Mesodermal cell (in vitro differentiated cells): ENCODE data around the gene CYFIP1.

Source experiments
- H3K27ac ChIP-seq: 2 replicates; pipeline ENCODE4 v1.7.0; 2013; ENCODE audit warnings: mild to moderate bottlenecking, low read depth, low read length, moderate library complexity; ENCODE audit not compliant: severe bottlenecking
- H3K36me3 ChIP-seq: 2 replicates; pipeline ENCODE4 v1.7.1; 2013; ENCODE audit warnings: mild to moderate bottlenecking, low read length, moderate library complexity; ENCODE audit not compliant: control insufficient read depth, insufficient read depth
- H3K4me1 ChIP-seq: one replicate; pipeline ENCODE4 v1.7.1; 2013; ENCODE audit warnings: mild to moderate bottlenecking, low read length; ENCODE audit not compliant: insufficient read depth, control insufficient read depth, poor library complexity, severe bottlenecking
- H3K4me3 ChIP-seq: 2 replicates; pipeline ENCODE4 v1.7.0; 2013; ENCODE audit warnings: low read length, control low read depth, mild to moderate bottlenecking; ENCODE audit not compliant: insufficient read depth, poor library complexity, severe bottlenecking; ENCODE audit errors: extremely low read depth
- H3K9me3 ChIP-seq: 2 replicates; pipeline ENCODE4 v1.7.1; 2013; ENCODE audit warnings: mild to moderate bottlenecking, low read length, moderate library complexity; ENCODE audit not compliant: control insufficient read depth
- WGBS, 2 experiments: methylation state at CpG; one replicate each; pipeline ENCODE4 v1.1.5; 2013; ENCODE audit warnings: missing lambda C conversion rate in 2 of 2; ENCODE audit not compliant: insufficient coverage in 2 of 2; 5-methylcytosine and 5-hydroxymethylcytosine counted together

CYFIP1 gene

GRCh38 chr15:22936577-22937472 lies 43.3 kb downstream of the CYFIP1 start:
- Histone ChIP-seq H3K4me3 (no peak overlapping the region), H3K9me3 (no peaks in the 10 kb centered on the region), H3K27ac (no peak overlapping the region), H3K4me1 (peaks cover 3% of the 10 kb centered on the region), H3K36me3 (peaks cover 85% of the 10 kb centered on the region)
- 96 to 98% methylated on average over 14 to 19 of the region's 23 CpGs for WGBS, 2 experiments

GRCh38 chr15:22933641-22934061 lies 46.5 kb downstream of the CYFIP1 start:
- Histone ChIP-seq H3K9me3 (no peaks in the 10 kb centered on the region), H3K4me3 (no peak overlapping the region), H3K27ac (no peak overlapping the region), H3K4me1 (no peaks in the 10 kb centered on the region), H3K36me3 (peaks cover 77% of the 10 kb centered on the region)
- WGBS, 2 experiments, result 93 to 96% methylated on average over 3 to 4 of the region's 9 CpGs

GRCh38 chr15:22931784-22932536 lies 48.2 kb downstream of the CYFIP1 start:
- 90 to 94% methylated on average over 25 of the region's 28 CpGs for WGBS, 2 experiments
- no peak overlapping the region for H3K27ac ChIP-seq
- no peak overlapping the region for H3K4me3 ChIP-seq
- H3K36me3 ChIP-seq, result peaks cover 64% of the 10 kb centered on the region
- H3K9me3 ChIP-seq, result no peaks in the 10 kb centered on the region
- no peaks in the 10 kb centered on the region for H3K4me1 ChIP-seq

- H3K4me3 ChIP-seq, result no peak overlapping the region
- H3K36me3 ChIP-seq, result peaks cover 56% of the 10 kb centered on the region
- no peaks in the 10 kb centered on the region for H3K4me1 ChIP-seq
- no peak overlapping the region for H3K27ac ChIP-seq
- no peaks in the 10 kb centered on the region for H3K9me3 ChIP-seq
- 83 to 99% methylated on average over 5 of the region's 10 CpGs for WGBS, 2 experiments
These were observed 49.2 kb downstream of the CYFIP1 start for GRCh38 chr15:22930782-22931484.

GRCh38 chr15:22927761-22928160 lies 52.4 kb downstream of the CYFIP1 start:
- WGBS, 2 experiments, result 96 to 98% methylated on average over 12 to 20 of the region's 25 CpGs
- Histone ChIP-seq H3K9me3 (no peaks in the 10 kb centered on the region), H3K4me1 (no peaks in the 10 kb centered on the region), H3K27ac (no peak overlapping the region), H3K36me3 (peaks cover 62% of the 10 kb centered on the region), H3K4me3 (no peak overlapping the region)

- peaks cover 61% of the 10 kb centered on the region for H3K36me3 ChIP-seq
- 92 to 98% methylated on average over 17 of the region's 17 CpGs for WGBS, 2 experiments
These were observed 54.3 kb downstream of the CYFIP1 start for GRCh38 chr15:22925875-22926274.

GRCh38 chr15:22922003-22922402 lies 58.2 kb downstream of the CYFIP1 start:
- Histone ChIP-seq H3K4me3 (no peak overlapping the region), H3K4me1 (no peaks in the 10 kb centered on the region), H3K9me3 (no peaks in the 10 kb centered on the region), H3K27ac (no peak overlapping the region), H3K36me3 (peaks cover 74% of the 10 kb centered on the region)
- WGBS, 2 experiments, result 93 to 97% methylated on average over 3 to 5 of the region's 5 CpGs

More at GRCh38 chr15:22925875-22926274, 54.3 kb downstream of the CYFIP1 start:
- Histone ChIP-seq H3K9me3 (no peaks in the 10 kb centered on the region), H3K4me3 (no peak overlapping the region), H3K27ac (no peak overlapping the region), H3K4me1 (no peaks in the 10 kb centered on the region)

- H3K4me3 ChIP-seq, result no peak overlapping the region
- H3K36me3 ChIP-seq, result peaks cover 83% of the 10 kb centered on the region
- no peaks in the 10 kb centered on the region for H3K9me3 ChIP-seq
- WGBS, 2 experiments, result 94 to 100% methylated on average over 1 to 3 of the region's 3 CpGs
- no peak overlapping the region for H3K27ac ChIP-seq
- peaks cover 2% of the 10 kb centered on the region for H3K4me1 ChIP-seq
These were observed 61.0 kb downstream of the CYFIP1 start for GRCh38 chr15:22919171-22919570.

- no peak overlapping the region for H3K27ac ChIP-seq
- H3K4me3 ChIP-seq, result no peak overlapping the region
- WGBS, 2 experiments, result 95 to 97% methylated on average over 13 to 23 of the region's 25 CpGs
- no peaks in the 10 kb centered on the region for H3K9me3 ChIP-seq
- peaks cover 2% of the 10 kb centered on the region for H3K4me1 ChIP-seq
- peaks cover 83% of the 10 kb centered on the region for H3K36me3 ChIP-seq
These were observed 61.5 kb downstream of the CYFIP1 start for GRCh38 chr15:22918596-22919140.

- Histone ChIP-seq H3K4me3 (no peak overlapping the region), H3K36me3 (peaks cover 81% of the 10 kb centered on the region), H3K4me1 (peaks cover 2% of the 10 kb centered on the region), H3K9me3 (no peaks in the 10 kb centered on the region), H3K27ac (no peak overlapping the region)
- 94 to 96% methylated on average over 6 to 7 of the region's 9 CpGs for WGBS, 2 experiments
These were observed 62.1 kb downstream of the CYFIP1 start for GRCh38 chr15:22918056-22918455.
